Measurements from ENCODE around the gene SDHA.
"Not testable (repeated sequence)": the region's sequence is repeated elsewhere in the genome, so short reads cannot be mapped to it uniquely, and the experiment has no call there.

SDHA gene

GRCh38 chr5:257148-257547 lies 39.0 kb downstream of the SDHA start:
- no peak for DNase-seq (ENCODE audit: low spot score)

DNA sequence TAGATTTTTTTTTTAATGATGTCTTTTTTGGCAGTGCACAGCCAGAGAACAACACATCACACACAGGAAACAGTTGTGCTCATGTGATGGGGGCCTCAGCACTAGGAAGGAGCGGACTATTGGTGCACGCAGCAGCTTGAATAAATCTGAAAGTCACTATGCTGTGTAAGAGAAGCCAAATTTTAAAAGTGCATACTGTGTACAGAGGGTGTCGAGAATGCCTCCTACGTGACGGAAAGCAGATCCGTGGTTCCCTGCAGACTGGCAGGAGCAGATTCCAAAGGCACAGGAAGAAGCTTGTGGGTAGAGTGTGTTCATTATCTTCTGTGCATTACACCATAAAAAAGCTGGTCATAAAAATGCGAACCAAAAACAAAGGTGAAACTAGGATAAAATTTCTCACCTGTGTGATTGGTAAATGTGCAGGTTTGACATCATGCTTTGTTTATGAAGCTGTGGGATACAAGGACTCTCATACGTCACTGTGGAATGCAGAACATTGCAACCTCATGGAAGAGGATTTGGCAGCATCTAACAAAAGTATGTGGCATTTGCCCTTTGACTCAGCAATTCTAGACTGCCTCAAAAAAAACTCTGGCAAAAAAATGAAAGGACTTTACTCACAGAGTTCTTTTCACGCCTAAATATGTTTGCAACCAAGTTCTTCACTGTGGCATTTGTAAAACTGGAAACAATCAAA lies 45.3 kb downstream of the SDHA start:
- peak; percentile 92 for DNase-seq (ENCODE audit: low spot score)

DNA sequence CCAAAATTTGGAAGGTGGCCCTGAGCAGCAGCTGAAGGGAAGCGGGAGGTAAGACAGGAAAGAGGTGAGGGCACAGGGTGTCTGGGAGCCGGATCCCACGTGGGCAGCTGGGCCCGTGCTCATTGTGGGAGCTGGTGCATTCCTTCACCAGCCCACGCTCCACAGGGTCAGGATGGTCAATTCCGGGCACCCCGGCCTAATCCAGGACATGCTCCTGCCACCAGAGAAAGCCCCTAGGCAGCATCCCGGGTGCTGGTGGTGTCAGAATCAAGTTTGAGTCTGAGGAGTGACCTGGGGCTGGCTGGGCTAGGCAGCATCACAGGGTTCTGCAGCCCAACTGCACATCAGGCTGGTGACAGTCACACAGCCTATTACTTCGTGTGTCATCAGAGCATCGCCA lies 46.2 kb downstream of the SDHA start:
- DNase-seq (ENCODE audit: low spot score): no peak

- DNase-seq (ENCODE audit: low spot score): not testable (repeated sequence)
Measured at GRCh38 chr5:266311-267026, 48.3 kb downstream of the SDHA start.

DNA sequence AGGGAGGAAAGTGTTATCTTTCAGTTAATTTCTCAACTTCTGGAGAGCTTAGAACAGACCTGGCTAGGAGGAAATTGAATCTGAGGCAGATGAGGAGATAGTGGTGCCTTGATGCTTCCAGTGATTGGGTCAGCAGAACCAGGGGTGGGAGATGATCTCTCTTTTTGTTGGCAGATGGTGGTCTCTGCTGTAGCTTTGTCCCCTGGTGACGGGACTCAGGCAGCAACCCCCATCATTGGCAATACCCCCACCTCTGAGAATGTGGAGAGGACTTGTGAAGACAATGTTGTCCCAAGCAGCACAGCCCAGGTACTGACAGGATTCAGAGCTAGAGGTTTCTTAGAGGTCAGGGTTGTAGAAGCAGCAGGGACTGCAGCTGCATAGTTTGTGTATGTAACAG lies 49.6 kb downstream of the SDHA start:
- DNase-seq (ENCODE audit: low spot score): no peak

DNA sequence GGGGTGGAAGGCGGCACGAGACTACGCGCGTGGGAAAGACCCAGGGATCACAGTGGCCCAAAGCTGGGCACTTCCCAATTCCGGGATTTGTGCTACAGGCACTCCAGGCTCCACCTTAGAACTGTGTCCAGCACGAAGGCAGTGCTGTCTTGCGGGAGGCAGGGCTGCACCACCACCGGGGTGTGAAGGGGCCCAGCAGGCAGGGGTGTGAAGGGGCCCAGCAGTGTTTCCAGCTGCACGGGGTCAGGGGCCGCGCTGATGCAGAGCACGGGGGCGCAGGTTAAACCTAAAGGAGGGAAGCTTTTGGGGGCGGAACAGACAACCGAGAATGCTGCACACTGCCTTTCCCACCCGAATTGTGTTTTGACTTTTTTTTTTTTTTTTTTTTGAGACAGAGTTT lies 52.2 kb downstream of the SDHA start:
- DNase-seq (ENCODE audit: low spot score): no peak

GRCh38 chr5:271828-272167 lies 53.7 kb downstream of the SDHA start:
- not testable (repeated sequence) for DNase-seq (ENCODE audit: low spot score)

- DNase-seq (ENCODE audit: low spot score): not testable (repeated sequence)
Measured at GRCh38 chr5:273091-273490, 55.0 kb downstream of the SDHA start.

- not testable (repeated sequence) for DNase-seq (ENCODE audit: low spot score)
Measured at GRCh38 chr5:273491-273890, 55.4 kb downstream of the SDHA start.

DNA sequence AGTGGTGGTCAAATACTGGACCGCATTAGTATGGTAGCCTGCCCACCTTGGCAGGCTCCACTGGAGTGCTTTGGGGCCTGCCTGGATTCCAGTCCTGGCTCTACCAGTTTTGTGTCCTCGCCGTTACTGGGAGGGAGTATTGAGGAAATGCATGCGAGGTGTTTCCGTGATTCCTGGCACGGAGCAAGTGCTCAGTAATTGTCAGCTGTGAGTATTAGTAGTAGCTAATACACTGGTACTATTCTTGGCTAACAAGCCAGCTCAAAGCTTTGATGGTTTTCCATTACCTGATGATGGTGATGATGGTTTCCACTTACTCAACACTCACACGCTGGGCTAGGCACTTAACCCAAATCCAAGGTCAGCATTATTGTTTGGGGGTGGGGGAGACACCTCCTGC lies 56.2 kb downstream of the SDHA start:
- DNase-seq (ENCODE audit: low spot score): not testable (repeated sequence)

GRCh38 chr5:278646-279045 lies 60.5 kb downstream of the SDHA start:
- no peak for DNase-seq (ENCODE audit: low spot score)

DNA sequence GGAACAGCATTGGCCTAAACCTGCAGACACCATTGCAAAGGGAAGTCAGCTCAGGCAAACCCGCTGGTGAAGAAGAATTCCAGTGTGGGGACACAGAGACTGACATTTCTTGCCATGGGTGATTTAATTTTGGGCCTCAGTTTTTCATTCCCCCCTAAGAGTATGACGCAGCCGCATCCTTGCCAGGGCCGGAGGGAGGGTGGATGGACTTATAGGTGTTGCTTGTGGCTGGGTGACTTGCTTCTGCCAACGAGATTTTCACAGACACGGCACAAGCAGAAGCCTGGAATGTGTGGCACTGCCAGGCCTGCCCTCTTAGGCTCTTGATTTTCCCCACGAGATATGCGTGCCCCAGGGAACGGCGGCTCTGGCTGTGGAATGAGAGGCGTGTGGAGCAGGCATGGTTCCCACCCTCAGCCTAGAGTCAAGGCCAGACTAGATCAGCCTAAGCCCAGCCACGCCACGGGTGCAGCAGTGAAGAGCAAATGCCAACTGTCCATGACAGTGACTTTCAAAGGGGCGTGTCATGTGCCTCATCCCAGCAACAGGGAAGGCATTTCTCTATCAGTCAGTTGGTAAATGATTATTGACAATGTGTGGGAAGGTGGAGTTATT lies 61.0 kb downstream of the SDHA start:
- DNase-seq (ENCODE audit: low spot score): not testable (repeated sequence)

DNA sequence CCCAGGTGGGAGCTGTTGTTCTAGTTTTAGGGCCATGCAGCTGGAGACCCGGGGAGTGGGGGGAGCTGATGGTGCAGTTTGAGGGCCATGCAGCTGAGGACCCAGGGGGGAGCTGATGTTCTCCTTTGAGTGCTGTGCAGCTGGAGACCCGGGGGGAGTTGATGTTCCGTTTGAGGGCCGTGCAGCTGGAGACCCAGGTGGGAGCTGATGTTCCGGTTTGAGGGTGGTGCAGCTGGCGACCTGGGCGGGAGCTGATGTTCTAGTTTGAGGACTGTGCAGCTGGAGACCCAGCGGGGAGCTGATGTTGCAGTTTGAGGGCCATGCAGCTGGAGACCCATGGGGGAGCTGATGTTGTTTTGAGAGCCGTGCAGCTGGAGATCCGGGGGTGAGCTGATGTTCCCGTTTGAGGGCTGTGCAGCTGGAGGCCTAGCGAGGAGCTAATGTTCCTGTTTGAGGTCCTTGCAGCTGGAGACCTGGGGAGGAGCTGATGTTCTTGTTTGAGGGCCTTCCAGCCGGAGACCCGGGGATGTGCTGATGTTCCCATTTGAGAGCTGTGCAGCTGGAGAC lies 68.0 kb downstream of the SDHA start:
- DNase-seq (ENCODE audit: low spot score): no peak

- DNase-seq (ENCODE audit: low spot score): not testable (repeated sequence)
Measured at GRCh38 chr5:290200-290599, 72.1 kb downstream of the SDHA start.

- not testable (repeated sequence) for DNase-seq (ENCODE audit: low spot score)
Measured at GRCh38 chr5:291345-291744, 73.2 kb downstream of the SDHA start.

DNA sequence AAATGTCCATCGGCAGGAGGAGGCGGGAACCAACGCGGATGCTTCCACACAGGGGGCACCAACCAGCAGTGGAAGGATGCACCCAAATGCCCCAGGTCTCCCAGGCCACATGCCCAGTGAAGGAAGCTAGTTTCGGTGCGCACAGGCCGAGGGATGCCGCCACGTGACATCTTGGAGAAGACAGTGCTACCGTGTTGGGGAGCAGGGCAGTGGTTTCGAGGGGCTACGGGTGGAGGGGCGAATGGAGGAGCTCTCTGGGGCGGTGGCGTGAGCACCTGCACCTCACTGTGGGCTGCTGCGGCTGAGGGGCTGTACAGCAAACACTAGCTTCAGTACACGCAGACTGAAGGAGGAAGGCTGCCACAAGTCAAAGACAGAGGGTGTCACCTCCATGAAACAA lies 76.7 kb downstream of the SDHA start:
- DNase-seq (ENCODE audit: low spot score): not testable (repeated sequence)

DNA sequence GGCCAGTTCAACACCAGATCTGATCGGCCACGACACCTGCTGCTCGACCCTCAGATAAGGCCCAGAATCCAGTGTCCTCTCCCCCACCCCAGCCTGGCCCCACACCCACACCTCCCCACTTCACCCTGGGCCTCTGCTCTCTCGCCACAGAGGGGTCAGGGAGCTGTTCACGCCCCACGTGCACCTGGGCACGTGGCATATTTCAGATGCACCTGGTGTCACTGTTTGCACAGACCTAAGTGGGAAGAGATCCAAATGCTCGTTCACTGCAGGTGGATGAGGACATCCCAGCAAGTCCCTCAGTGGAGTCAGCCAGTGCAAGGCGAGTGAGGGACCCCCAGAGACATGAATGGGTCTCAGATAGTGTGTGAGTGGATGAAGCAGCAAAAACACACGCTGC lies 78.1 kb downstream of the SDHA start:
- DNase-seq (ENCODE audit: low spot score): not testable (repeated sequence)

DNA sequence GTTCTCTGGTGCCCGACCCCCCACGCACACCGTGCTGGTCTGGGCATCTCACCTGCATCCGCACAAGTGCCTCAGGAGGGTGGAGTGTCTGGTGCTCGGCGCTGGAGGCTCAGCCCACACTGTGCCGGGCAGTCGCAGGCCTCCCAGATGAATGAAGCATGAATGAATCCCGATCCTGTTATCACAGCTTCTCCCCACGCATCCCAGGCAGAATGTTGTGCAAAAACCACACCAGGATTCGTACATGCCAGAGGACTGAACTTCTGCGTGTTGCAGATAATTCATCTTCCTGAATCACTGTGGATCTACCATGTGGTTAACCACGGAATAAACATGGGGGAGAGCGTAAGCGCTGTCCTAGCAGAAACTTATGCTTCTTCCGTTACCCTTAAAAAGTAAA lies 78.8 kb downstream of the SDHA start:
- not testable (repeated sequence) for DNase-seq (ENCODE audit: low spot score)

DNA sequence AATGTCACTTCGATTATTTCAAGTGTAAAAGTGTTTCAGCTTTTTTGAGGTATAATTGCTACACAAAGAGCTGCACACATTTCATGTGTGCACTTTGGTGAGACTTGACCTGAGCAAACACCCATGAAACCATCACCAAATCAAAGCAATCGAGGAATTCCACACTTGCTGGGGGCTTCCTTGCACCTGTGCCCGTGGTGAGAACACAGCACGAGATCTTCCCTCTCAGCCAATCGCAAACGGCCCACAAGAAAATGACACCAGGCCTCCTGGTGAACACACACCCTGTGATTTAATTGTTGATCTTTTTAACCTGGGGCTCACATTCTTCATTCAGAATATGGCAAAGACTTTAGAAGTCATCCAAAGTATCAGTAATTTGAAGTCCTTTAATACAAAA lies 79.3 kb downstream of the SDHA start:
- DNase-seq (ENCODE audit: low spot score): not testable (repeated sequence)

GRCh38 chr5:297991-298736 lies 80.0 kb downstream of the SDHA start:
- not testable (repeated sequence) for DNase-seq (ENCODE audit: low spot score)

DNA sequence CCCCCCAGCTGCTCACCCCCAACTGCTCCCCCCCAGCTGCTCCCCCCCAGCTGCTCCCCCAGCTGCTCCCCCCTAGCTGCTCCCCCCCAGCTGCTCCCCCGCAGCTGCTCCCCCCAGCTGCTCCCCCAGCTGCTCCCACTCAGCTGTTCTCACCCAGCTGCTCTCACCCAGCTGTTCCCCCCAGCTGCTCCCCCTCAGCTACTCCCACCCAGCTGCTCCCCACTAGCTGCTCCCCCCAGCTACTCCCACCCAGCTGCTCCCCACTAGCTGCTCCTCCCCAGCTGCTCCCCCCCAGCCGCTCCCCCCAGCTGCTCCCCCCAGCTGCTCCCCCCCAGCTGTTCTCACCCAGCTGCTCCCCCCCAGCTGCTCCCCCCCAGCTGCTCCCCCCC lies 80.6 kb downstream of the SDHA start:
- no peak for DNase-seq (ENCODE audit: low spot score)

GRCh38 chr5:299921-300320 lies 81.8 kb downstream of the SDHA start:
- not testable (repeated sequence) for DNase-seq (ENCODE audit: low spot score)

Data from kidney tubule cell (primary cell).